DOHH2 (cell line): ENCODE measurements around the gene CBFB.

ENCODE experiments used
- EZH2phosphoT487 ChIP-seq: fragments of 200-600 bp; sonication (generic); IDR thresholded peaks from 2 replicates; pipeline ENCODE4 v1.6.1; 2017; ENCODE audit warnings: borderline replicate concordance, mild to moderate bottlenecking, antibody characterized with exemption, low read length, moderate library complexity, mixed read lengths
- TF ChIP-seq, protein P1 (sequence below): fragments of 200-600 bp; sonication (generic); IDR thresholded peaks from one replicate; pipeline ENCODE4 v1.5.1; 2014; ENCODE audit warnings: antibody characterized with exemption, mild to moderate bottlenecking, low read depth, low read length; ENCODE audit not compliant: poor library complexity, severe bottlenecking

DNA sequence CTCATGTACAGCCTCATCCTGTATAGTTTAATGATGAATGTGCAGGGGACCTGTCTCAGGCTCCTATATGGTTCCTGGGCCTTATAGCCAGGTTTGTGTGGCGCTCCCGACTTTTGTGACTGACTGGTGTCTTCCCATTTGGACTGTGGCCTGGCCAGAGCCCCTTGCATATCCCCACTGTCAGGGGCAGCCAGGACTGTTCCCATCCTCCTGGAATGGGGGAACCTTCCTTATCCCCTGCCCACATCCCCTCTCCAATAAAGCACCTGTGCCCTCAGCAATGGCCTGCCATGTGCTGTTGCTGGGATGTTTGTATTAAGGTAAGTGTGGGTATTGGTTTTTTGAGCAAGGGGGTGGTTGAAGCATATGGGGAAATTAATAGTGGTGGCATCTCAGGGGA is 119.3 kb downstream of the CBFB start:
- TF ChIP-seq, protein P1, sequence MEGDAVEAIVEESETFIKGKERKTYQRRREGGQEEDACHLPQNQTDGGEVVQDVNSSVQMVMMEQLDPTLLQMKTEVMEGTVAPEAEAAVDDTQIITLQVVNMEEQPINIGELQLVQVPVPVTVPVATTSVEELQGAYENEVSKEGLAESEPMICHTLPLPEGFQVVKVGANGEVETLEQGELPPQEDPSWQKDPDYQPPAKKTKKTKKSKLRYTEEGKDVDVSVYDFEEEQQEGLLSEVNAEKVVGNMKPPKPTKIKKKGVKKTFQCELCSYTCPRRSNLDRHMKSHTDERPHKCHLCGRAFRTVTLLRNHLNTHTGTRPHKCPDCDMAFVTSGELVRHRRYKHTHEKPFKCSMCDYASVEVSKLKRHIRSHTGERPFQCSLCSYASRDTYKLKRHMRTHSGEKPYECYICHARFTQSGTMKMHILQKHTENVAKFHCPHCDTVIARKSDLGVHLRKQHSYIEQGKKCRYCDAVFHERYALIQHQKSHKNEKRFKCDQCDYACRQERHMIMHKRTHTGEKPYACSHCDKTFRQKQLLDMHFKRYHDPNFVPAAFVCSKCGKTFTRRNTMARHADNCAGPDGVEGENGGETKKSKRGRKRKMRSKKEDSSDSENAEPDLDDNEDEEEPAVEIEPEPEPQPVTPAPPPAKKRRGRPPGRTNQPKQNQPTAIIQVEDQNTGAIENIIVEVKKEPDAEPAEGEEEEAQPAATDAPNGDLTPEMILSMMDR: no peak
- no peak for TF ChIP-seq EZH2phosphoT487
